Effector CD8-positive, alpha-beta T cell (primary cell): ENCODE results near the gene CD74.
"Not testable (repeated sequence)": the region's sequence is repeated elsewhere in the genome, so short reads cannot be mapped to it uniquely, and the experiment has no call there.

Source experiments
- DNase-seq: peaks from one replicate; lab custom pipeline; 2025; lab: John Stamatoyannopoulos, UW
- total RNA-seq, 4 experiments: gene quantifications; one replicate each; lab custom pipeline; 2026; lab: John Stamatoyannopoulos, UW

Gene CD74
- 124 to 251 (median 152) reads per million in 4 experiments for total RNA-seq

DNA sequence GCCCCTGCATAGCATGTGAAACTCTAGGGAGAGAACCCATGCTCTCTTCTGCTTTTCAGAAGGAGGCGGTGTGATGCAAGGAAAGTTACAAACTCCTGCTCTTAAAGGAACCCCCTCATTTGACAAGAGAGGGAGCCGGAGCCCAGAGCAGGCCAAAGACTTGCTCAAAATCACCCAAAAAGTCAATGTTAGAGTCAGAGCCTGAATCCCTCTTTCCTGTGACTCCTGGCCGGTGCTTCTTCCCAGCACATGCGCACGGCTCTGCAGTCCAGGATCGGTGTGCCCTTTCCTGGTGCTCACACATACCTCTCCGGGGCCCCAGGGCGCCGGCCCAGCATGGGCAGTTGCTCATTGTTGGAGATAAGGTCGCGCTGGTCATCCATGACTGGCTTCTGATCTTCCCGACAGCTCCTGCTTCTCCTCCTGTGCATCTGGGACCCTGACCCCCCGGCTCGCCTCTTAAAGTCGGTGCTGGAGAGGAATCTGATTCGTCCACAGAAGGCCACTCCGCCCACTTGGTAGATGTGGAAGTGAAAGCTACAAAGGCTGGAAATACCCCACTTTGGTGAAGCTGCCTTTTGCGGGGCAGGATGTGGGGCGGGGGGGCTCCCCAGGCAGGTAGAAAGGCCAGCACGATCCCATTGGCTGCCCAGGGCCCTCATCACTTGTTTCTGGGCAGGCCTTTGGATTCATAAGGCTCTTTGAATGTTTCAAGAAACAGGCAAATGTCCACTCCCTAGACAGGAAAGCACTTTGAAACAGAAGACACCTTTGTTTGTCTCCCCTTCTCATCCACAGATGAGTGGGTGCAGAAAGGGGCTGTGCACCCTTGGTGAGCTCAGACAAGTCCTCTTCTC lies at the start of gene CD74:
Gene CD74 (minus strand): TSS at position 592 of the 857 bp plus-strand sequence. CDS start 161 bp downstream, at position 431.
- DNase-seq, result peak; percentile 91

DNA sequence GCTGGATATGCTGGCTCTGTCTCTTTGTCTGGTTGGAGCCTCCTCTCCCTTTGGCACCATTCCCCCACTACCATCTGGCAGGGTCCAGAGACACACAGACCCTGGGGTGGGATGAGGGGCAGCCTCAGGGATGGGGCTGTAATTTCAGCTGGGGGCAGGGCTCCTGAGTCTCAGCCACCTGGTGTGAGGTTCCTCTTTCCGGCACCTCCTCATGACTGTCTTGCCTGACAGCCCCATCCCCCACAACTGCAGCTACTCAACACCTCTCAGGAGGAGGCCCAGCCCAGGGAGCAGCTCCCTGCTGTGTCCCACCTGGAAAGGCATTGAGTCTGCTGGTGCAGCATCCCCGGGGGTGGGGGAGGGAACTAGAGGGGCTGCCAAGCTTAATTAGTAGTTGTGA lies 48.5 kb upstream of the CD74 start:
- no peak for DNase-seq

DNA sequence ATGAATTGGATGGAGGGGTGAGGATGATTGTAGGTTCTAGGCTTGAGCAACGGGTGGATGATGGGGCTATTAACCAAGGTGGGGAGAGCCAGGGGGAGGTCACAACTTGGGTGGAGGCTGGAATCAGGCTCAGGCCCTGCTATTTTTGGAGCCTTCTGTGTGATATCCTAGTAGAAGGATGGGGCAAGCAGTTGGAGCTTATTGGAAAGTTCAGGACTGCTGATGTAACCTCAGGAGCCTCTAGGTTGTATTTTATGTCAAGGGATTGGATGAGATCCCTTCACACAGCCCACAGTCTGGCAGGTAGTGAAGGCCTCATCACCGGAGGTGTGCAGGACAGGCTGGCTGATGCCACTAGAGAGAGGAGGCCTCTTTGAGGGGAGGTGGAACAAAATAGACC lies 48.1 kb upstream of the CD74 start:
- DNase-seq, result no peak

DNA sequence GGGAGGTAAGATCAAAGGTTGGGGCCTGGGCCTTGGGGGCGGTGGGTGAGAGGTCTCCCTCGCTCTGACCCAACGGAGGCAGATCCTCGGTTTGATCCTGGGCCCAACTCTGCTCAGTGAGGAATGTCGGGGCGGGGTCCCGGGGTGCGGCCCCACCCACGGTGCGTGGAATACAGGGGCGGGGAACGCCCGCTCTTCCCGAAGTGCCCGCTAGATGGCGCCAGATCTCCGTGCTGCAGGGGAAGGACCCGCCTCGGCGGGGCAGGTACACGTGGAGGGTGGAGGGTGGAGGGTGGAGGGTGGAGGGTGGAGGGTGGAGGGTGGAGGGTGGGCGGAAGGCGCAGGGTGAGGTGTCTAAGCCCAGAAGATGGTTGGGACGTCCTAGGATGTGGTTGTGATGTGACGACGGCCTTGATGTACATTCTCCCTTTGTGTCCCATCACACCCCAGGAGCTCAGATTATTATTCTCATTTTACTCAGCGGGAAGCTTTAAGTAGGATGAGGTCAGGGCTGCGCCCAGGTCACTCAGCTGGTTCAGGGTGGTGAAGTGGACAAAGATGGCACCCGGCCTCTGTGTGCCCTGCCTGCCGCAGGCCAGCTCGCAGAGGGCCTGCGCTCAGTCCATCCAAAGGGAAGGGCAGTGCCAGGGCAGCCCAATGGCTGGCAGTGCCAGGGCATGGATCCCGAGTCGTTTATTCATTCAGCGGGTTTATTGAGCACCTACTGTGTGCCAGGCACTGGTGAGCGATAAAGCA lies 46.3 kb upstream of the CD74 start:
- DNase-seq, result peak; percentile 83

DNA sequence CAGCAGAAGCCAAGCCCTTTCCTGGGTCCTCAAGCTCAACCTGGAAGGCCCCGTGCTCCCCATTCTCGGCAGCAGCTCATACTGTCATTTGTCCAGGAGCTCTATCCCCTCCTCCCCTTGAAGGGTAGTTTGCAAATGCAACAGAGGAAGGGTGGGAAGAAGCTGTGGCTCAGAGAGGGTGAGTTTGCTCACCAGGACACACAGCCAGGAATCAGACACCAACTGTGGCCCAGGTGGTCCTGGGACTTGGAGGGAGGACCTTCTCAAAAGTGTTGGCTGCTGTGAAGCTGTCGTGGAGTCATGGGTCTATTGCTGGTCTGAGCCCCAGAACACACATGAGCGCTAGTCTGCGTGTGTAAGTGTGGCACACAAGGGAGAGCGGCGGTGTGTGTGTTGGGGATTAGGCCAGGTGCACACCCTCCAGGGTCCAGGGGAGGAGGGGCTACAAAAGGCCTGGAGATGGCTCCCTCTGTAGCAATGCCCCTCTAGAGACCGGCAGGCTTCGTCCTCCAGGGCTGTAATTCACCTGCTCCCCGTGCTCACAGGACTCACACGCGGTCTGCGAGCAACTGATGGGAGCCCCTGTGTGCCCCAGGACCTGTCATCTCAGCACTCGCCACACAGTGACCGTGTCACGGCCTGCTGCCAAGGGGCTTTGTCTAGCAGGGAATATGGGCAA lies 45.0 kb upstream of the CD74 start:
- DNase-seq, result no peak

DNA sequence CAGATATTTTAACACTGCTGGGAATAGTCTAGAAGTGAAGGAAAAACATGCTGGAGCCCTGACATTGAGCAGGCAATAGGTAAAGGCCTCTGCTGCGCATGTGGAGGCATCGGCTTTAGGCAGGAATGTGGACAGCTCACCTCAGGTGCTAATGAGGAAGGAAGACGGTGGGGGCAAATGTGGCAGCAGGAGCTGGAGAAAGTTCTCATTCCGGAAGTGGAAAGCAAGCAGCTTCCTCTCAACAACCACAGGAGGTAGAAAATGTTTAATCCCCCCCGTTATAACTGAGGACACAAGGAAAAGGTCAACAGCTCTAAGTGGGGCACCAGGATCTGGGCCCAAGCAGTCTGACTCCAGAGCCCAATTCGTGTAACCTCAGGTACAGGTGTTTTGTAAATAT lies 44.4 kb upstream of the CD74 start:
- DNase-seq, result no peak

DNA sequence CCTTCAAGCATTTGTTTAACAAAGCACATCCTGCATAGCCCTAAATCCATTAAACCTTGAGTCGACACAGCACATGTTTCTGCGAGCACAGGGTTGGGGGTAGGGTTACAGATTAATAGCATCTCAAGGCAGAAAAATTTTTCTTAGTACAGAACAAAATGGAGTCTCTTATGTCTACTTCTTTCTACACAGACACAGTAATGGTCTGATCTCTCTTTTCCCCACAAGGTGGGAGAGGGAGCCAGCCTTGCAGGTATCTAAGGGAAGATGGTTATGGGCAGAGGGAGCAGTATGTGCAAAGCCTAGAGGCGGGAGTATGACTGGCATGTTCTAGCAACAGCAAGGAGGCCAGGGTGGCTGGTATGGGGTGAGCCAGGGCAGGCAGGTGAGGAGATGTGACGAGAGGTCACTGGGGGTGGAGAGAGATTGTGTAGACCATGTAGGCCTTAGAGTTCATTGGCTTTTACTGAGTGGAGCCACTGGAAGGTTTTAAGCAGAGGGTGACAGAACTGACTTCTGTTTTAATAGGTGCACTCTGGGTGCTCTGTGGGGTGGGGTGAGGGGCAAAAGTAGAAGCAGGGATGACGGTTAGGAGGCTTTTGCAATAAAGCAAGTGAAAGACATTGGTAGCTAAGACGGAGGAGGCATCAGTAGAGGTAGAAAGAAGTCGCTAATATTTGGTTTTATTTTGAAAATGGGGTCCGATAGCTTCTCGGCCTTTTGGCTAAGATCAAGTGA lies 42.0 kb upstream of the CD74 start:
- DNase-seq, result no peak

DNA sequence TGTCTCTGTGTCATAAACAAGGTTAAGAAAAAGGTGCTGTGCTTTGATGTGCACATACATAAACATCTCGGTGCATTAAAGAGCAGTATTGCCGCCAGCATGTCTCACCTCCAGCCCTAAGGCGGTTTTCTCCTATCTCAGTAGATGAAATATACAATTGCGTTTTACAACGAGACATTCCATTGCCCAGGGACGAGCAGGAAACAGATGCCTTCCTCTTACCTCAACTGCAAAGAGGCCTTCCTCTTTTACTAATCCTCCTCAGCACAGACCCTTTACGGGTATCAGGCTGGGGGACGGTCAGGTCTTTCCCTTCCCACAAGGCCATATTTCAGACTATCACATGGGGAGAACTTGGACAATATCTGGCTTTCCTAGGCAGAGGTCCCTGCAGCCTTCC lies 41.3 kb upstream of the CD74 start:
- not testable (repeated sequence) for DNase-seq

DNA sequence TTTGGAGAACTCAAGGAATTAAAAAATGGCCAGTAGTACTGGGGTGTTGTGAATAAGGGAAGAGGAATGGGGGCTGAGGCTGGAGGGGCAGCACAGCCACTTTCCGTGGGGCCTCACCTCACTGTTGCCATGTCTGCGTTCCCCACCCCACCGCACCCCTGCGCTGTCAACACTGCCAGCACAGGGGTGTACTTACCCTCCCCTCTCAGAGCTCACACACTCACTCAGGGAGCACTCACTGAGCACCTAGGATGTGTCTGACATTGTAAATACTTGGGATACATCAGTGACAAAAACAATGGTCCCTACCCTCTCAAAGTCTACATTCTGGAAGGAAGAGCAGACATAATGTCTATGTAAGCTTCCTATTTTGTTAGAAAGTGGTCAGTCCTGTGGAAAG lies 40.2 kb upstream of the CD74 start:
- DNase-seq, result no peak

DNA sequence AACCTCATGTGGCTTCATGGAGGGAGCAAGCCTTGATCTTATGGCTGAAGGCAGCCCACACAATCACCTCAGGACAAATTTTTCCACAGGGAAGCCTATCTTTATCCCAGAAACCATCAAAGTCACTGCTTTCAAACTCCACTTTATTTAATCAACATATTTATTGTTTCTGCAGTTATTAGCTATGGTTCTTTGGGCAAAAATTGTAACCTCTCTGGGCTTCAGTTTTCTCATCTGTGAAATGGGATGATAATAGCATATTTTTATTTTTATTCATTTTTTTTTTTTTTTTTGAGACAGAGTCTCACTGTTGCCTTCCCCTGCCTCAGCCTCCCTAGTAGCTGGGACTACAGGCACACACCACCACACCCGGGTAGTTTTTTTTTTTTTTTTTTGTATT lies 38.9 kb upstream of the CD74 start:
- no peak for DNase-seq

DNA sequence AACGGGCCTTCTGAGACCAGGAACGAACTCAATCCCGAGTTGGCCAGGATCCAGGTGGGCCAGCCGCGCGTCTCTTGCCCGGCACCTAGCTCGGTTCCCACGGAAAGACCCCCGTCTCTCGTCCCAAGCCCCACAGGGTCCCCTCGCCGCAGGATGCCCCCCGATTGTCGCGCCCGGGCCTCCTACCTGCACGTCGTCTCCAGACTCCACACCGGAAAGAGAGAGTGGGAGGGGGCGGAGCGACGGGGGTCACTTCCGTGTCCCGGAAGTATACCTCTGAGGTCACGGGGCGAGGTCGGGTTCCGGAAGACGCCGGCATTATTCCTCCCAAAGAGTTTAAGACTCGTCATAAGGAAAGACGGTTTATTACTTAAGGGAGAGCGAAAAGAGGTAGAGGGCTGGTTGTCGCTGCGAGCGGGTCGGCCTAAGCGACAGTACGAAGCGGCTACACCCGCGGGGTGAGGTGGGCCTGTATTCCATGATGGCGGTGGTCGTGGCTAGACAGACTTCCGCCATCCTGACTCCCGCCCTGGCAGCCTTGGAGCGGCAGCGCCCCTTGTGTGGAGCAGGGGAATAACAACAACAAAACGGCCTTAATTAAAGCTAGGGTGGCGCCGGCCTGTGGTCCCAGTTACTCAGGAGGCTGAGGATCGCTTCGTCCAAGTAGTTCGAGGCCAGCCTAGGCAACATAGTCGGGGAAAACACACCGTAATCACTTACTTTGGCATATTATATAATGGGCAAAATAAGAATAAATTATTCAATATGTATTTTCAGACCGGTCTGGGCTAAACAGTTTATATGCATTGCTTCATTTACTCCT lies 37.0 kb upstream of the CD74 start, which contains the start of gene RPS14:
Gene RPS14 (minus strand): TSS at position 223 of the 823 bp plus-strand sequence. CDS start 2,006 bp downstream, outside the sequence.
- DNase-seq, result peak; percentile 85

DNA sequence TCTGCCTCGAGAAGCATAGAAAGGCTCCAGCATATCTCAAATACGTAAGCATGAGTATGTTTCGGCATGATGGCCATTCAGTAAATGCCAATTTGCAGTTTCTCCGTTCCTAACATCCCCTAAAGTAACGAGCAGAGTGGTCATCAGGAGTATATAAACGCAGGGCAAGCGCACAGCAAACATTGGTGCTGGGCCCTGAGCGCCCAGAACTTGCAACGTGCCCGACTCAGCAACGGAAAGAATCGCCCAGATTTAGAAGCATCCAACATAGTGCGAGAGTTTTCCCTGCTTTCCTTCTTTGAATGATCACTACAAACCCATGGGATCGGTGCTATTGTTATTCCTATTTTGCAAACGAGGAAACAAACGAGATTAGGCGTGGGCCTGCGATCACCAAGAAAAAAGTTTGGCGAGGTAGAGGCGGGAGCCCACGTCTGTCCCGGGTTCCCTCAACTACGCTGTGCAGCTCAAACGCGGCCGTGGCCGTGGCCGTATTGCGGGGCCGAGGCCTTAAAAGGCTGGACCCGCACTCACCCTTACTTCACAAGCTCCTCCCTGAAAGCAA lies 36.3 kb upstream of the CD74 start:
- no peak for DNase-seq

DNA sequence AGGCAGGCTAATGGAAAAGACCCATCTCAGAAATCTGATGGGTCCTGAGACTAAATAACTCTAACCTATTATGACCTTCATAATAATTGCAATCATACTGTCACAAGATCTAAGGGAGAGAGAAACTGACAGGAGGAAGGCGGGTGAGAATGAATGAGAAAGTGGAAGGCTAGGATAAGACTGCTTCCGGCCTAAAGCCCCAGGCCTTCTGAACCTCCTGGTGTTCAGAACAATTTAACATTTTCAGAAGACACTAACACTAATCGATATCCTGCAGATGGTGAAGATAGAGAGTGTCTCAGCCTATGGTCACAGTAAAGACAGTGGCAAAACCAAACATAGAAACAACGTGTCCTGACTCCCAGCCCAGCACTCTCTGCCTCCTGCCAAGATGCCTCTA lies 35.6 kb upstream of the CD74 start:
- DNase-seq, result no peak

DNA sequence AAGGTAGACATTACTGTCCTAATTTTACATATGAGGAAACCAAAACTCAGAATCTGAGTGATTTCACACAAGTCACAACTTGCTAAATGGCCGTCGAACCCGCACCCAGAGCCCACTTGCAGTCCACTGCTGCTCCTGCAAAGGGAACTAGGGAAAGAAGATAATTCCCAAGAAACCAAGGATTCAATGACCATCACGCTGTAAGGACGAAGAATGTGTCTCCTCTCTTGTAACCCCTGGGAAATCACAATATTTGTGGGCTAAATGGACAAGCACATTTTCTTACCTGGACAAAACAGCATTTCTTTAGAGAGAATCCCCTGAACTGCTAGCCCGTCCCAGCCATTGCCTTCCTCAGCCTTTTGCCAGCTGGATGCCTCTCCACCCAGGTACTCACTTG lies 34.5 kb upstream of the CD74 start:
- no peak for DNase-seq

DNA sequence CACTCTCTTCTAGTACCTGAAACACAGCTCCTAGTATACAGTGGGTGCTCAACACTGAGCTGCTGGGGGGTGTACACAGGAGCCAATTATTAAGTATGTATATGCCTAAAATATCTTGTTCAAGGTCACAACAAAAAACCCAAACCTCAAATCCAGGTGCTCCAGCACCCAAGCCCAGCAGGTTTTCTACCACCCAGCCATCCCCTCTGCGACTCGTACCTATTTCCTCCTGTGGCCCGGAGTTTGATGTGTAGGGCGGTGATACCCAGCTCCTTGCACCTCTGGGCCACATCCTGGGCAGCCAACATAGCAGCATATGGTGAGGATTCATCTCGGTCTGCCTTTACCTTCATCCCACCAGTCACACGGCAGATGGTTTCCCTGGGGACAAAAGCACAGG lies 33.9 kb upstream of the CD74 start:
- DNase-seq, result no peak

DNA sequence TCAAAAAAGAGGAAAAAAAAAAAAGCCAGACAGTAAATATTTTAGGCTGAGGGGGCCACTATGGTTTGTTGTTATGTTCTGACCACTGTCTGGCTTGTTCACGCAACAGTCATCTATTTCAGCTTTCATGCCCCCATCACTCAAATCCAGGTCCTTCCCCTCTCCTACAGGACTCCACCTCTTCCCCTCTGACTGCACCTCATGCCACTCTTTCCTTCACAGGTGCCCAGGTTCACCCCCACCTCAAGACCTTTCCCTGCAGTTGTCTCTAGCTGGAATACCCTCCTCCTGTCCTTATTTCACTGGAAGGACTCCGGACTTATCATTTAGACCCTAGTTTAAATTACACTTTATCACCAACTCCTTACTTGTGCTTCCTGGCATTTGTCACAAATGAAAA lies 33.4 kb upstream of the CD74 start:
- DNase-seq, result no peak

DNA sequence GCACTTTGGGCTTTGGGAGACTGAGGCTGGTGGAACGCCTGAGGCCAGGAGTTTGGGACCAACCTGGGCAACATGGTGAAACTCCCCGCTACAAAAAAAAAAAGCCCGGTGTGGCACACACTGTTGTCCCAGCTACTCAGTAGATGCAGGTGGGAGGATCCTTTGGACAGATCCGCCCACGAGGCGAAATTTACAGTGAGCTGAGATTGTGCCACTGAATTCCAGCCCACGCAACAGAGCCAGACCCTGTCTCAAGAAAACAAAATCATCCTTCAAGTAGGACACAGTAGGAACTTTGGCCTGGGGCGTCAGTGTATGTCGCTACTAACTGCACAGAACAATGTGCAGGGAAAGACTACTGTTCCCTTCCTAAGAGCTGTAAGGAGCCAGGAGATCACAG lies 32.1 kb upstream of the CD74 start:
- no peak for DNase-seq

DNA sequence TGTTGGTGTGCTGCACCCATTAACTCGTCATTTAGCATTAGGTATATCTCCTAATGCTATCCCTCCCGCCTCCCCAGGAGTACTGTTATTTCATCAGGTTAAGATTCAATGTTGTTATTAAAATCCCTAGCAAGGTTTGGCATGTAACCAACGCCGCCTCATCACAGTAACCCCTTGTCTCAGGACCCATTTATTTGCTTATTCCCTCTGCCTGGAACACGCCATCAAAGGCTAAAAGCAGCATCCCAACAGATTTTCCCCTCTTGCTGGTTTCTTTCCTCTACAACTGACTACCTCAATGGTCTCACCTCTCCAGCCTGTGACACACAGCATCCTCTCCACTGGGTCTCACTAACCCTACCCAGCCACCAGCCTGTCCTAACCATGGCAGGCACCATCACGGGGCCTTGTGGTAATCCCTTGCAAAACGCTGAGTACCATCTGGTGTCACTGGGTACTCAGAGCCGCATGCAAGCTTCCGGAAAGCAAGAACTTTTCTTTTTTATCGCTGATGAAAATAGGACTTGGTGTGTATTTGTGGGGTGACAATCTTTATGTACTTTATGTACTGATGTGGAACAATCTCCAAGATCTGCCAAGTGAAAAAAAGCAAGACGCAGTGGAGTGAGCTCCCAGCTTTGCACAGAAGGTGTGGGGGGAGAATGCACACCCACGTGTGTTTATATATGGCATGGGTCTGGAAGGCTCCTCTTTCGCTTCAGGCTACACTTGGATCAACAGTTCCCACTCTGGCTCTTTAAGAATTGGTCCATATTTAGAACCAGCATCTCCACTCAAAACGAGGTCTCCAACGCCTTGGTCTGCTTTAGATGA lies 30.7 kb upstream of the CD74 start:
- DNase-seq, result no peak

DNA sequence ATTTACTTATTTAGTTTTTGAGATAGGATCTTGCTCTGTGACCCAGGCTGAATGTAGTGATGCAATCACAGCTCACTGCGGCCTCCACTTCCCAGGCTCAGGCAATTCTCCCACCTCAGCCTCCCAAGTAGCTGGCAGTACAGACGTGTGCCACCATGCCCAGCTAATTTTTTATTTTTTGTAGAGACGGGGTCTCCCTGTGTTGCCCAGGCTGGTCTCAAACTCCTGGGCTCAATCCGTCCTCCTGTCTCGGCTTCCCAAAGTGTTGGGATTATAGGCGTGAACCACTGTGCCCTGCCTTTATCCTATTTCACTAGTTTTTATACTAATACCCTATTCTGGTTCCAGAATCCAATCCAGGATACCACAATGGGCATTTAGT lies 30.0 kb upstream of the CD74 start:
- no peak for DNase-seq
